Measurements from ENCODE around the gene HS3ST3A1.

HS3ST3A1 gene

DNA sequence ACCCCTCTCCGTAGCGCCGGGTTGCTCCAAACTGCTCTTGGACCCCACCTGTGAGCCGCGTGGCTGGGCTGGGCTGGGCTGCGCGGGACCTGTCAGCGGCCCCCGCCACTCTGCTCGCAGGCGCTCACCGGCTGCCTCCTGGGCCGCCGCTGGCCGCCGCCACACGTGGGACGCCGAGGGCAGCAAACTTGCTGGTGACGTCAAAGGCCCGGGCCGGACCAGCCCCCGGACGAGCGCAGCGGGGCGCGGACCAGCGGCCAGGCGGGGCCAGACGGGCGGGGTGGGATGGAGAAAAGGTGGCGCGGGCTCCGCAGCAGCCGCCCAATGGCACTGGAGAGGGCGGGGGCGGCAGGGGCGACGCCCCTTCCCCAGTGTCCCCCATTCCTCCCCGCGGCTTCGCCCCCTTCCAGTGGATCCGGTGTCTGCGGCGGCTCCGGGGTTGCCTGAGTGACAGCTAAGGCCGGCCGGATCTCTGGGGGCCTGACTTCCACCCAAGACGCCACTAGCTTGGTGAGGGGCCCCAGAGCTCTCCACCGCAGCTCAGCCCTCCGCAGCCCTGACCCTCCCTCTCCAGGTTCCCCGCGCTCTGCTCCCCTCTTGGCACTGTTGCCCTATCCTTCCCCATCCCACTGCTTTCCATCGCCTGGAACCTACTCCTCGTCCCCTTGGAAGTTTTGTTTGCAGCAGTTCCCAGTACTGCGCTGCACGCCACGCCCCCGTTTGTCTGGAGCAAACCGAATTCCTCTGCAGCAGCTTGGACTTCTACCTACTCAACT is at the start of gene HS3ST3A1:
Gene HS3ST3A1, minus strand, starts transcription at position 154 of the 776 bp plus-strand sequence. CDS start 800 bp downstream, outside the sequence.
- DNase-seq (ENCODE audit: low spot score) = peak; percentile 88

GRCh38 chr17:13650096-13650675 is 48.5 kb upstream of the HS3ST3A1 start:
- DNase-seq (ENCODE audit: low spot score) = no peak

GRCh38 chr17:13647543-13648021 is 45.9 kb upstream of the HS3ST3A1 start:
- no peak for DNase-seq (ENCODE audit: low spot score)

- DNase-seq (ENCODE audit: low spot score) = no peak
These were observed 45.3 kb upstream of the HS3ST3A1 start for GRCh38 chr17:13646969-13647542.

DNA sequence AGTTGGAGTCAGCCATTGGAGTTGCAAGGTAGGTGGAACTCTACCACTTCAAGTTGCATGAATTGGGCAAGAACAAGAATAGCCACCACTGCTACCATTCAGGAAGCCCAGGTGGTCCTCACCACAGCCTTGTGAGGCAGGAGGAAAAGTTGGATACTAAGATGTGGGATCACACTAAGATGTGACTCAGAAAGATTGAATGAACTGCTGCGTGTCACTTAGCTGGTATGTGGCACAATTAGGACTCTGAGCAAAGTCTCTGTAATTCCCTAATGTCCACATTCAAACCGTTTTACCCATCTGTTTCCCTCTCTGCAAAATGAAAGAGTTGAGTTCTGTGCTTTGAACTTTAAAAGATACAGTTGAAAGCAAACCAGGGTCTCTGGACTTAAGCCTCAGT is 44.7 kb upstream of the HS3ST3A1 start:
- no peak for DNase-seq (ENCODE audit: low spot score)

- no peak for DNase-seq (ENCODE audit: low spot score)
These were observed 41.5 kb upstream of the HS3ST3A1 start for GRCh38 chr17:13643180-13643579.

- DNase-seq (ENCODE audit: low spot score) = no peak
These were observed 40.5 kb upstream of the HS3ST3A1 start for GRCh38 chr17:13642188-13642587.

DNA sequence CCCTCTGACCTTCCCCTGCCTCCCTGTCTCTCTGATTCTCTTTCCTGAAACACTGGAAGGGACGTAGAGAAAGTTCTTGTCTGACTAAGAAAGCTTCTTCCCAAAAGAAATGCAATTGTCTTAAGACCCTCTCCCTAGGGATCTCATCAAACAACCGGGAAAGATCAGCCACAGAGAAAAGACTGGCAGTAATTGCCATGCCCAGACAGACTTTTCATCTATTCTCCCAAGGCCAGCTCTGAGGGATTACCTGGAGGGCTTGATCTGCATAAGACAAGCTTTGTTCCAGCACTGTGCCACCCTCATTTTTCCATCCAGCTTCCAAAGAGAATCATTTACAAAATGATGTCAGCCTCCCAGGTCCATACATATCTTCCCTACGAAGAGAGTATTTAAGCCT is 38.8 kb upstream of the HS3ST3A1 start:
- no peak for DNase-seq (ENCODE audit: low spot score)

GRCh38 chr17:13638855-13639458 is 37.2 kb upstream of the HS3ST3A1 start:
- no peak for DNase-seq (ENCODE audit: low spot score)

DNA sequence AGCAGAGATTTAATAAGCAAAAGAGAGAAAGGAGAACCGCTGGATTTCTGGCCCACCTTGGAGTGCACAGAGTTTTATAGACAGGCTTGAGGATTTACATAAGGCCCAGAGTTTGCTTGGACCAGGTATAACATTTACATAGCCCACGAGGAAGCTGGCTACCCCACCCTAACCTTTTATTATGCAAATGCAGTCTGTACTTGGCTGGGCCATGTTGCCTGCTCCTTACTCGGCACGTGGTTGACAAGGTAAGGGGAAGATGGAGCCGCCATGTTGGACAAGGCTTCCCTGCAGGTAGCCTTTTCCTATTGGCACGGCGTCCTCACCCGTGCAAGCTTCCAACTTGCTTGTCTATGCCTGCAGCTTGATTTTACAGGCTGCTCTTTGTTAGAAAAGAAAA is 35.2 kb upstream of the HS3ST3A1 start:
- DNase-seq (ENCODE audit: low spot score) = no peak

DNA sequence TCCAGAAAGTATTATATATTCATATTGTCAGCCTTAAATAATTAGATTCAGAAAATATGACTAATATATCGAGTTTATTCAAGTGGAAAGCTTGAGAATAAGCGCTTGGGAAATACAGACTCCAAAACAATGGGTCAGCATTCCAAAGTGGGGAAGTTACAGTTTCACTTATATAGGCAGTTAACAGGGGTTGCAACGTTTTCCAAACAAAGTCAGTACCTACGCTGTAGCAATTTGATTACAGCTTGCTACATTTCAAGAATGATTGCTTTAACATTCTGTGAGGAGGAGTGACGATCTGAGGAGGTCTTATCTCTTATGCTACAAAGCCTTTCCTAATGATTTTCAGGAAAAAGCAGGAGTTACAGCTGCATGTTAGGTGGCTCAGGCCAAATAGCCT is 34.2 kb upstream of the HS3ST3A1 start:
- DNase-seq (ENCODE audit: low spot score) = no peak

- no peak for DNase-seq (ENCODE audit: low spot score)
These were observed 32.3 kb upstream of the HS3ST3A1 start for GRCh38 chr17:13634021-13634420.

DNA sequence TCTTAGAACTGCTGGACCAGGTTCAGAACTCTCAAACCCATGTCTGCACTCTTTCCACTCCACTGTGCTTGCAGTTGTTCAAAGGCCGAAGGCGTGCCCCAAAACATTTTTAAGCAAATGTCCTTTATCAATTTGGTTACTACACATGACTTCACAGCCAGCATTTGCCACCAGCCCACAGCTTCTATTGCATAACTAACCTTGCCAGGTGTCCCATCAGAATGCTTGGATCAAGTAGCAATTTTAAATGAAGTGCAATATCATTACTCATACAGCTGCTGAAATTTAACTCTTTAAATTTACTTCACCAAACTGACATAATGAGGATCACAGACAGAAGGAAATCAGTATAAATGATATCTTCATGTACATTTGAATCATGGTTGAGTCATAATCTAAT is 29.8 kb upstream of the HS3ST3A1 start:
- no peak for DNase-seq (ENCODE audit: low spot score)

GRCh38 chr17:13626703-13627102 is 25.0 kb upstream of the HS3ST3A1 start:
- DNase-seq (ENCODE audit: low spot score) = no peak

DNA sequence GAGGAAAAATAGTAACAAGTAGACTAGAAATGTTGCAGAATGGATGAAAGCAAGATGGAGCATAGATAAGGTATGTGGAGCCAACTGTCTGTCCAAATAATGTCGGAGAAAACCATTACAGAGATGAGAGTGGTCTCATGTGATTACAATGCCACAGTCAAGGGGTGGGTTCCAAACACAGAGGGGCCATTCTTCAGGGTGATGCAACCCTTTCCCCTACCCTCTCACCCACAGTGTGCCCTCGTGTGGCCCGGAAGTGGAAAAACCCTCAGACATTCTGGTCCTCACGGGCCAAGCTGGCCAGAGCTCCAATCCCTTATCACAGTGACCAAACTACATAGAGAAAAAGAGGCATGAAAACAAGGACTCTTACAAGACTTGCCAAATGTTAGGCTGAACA is 17.7 kb upstream of the HS3ST3A1 start:
- DNase-seq (ENCODE audit: low spot score) = no peak

DNA sequence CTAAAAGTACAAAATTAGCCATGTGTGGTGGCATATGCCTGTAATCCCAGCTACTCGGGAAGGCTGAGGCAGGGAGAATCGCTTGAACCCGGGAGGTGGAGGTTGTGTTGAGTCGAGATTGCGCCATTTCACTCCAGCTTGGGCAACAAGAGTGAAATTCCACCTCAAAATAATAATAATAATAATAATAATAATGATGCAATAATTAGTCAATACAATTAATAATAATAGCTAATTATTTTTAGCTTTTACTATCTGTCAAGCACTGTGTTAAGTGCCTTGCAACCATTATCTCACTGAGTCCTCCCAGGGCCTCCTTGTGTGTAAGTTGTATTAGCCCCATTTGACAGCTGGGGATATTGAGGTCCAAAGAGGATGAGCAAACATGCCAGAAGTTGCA is 14.3 kb upstream of the HS3ST3A1 start:
- DNase-seq (ENCODE audit: low spot score) = no peak

- DNase-seq (ENCODE audit: low spot score) = no peak
These were observed 8.2 kb upstream of the HS3ST3A1 start for GRCh38 chr17:13609941-13610340.

- peak; percentile 28 for DNase-seq (ENCODE audit: low spot score)
These were observed 380 bp downstream of the HS3ST3A1 start for GRCh38 chr17:13601322-13601775.

- peak; percentile 24 for DNase-seq (ENCODE audit: low spot score)
These were observed 1.0 kb downstream of the HS3ST3A1 start for GRCh38 chr17:13600475-13601321.

GRCh38 chr17:13599864-13600263 is 1.9 kb downstream of the HS3ST3A1 start:
- no peak for DNase-seq (ENCODE audit: low spot score)

GRCh38 chr17:13599168-13599577 is 2.6 kb downstream of the HS3ST3A1 start:
- DNase-seq (ENCODE audit: low spot score) = no peak

Data from iPS-NIHi11 (cell line).